Measurements from ENCODE around the gene MRPL21. TPM values are rescaled to one million over a fixed set of nuclear protein-coding genes. Genes with fewer than 3 reads are reported as not detected.

Gene MRPL21
- total RNA-seq, 2 donors from 2014 or later, result 63.8 to 64.9 TPM

DNA sequence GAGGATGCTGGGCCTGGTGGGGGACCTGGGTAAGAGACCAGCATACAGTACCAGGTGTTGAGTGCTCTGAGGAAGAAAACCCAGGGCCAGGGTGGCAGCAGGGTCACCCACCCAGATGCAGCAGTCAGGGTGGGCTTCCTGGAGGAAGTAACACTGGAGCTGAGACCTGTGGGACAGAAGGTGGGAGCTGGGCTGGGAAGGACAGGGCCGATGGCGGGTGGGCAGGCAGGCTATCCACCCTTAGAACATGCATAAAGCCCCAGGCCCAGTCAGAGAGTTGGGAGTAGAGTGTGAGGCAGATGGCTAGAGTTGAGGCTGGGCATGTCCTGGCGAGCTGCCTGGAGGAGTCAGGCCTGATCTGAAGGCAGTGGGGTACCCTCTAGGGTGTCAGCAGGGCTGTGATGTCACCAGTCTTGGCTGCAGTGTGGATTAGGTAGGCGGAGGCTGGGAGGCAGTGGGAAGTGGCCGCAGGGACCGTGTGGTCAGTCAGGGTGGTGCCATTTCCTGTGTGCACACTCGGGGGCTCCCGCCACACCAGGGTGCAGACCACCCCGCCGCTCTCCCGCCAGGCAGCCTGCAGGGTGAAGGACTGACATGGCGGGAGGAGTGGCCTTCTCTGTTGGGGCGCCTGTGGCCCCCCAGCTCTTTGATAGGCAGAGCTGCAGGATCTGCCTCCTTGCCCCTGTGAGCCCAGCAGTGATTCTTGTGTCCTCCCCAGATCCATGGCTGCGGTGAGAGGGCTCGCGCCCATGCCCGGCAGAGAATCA, 35.4 kb upstream of the MRPL21 start:
- no peak overlapping the region for H3K4me3 ChIP-seq (ENCODE audit: low read length)
- TF ChIP-seq, protein P1, sequence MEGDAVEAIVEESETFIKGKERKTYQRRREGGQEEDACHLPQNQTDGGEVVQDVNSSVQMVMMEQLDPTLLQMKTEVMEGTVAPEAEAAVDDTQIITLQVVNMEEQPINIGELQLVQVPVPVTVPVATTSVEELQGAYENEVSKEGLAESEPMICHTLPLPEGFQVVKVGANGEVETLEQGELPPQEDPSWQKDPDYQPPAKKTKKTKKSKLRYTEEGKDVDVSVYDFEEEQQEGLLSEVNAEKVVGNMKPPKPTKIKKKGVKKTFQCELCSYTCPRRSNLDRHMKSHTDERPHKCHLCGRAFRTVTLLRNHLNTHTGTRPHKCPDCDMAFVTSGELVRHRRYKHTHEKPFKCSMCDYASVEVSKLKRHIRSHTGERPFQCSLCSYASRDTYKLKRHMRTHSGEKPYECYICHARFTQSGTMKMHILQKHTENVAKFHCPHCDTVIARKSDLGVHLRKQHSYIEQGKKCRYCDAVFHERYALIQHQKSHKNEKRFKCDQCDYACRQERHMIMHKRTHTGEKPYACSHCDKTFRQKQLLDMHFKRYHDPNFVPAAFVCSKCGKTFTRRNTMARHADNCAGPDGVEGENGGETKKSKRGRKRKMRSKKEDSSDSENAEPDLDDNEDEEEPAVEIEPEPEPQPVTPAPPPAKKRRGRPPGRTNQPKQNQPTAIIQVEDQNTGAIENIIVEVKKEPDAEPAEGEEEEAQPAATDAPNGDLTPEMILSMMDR (conservative IDR thresholded peaks at IDR 0.05), result no peak
- H3K9ac ChIP-seq (ENCODE audit: extremely low read depth, low read length, poor library complexity, severe bottlenecking), result no peak overlapping the region
- Mint-ChIP-seq H3K36me3 (ENCODE audit: low read depth) (peaks cover 40% of the 10 kb centered on the region), H3K9me3 (no peaks in the 10 kb centered on the region), H3K27me3 (ENCODE audit: insufficient read depth) (no peaks in the 10 kb centered on the region), H3K27ac (no peak overlapping the region), H3K4me1 (no peaks in the 10 kb centered on the region), H3K4me3 (no peak overlapping the region)
- no peaks in the 10 kb centered on the region for H3K4me1 ChIP-seq (ENCODE audit: control insufficient read depth, insufficient read depth, low read length)
- H3K27ac ChIP-seq (ENCODE audit: low read depth, low read length), result no peak overlapping the region
- 89 to 93% methylated on average over 12 to 17 of the region's 17 CpGs for WGBS, 2 experiments (ENCODE audit: insufficient coverage in 1 of 2, insufficient read length in 1 of 2)
- DNase-seq, result no peak
- no peaks in the 10 kb centered on the region for H3K27me3 ChIP-seq (ENCODE audit: control insufficient read depth, insufficient read depth, low read length, poor library complexity, severe bottlenecking)
- peaks cover 32% of the 10 kb centered on the region for H3K36me3 ChIP-seq (ENCODE audit: control insufficient read depth, insufficient read depth, low read length)
- no peaks in the 10 kb centered on the region for H3K9me3 ChIP-seq (ENCODE audit: control insufficient read depth, low read length)

DNA sequence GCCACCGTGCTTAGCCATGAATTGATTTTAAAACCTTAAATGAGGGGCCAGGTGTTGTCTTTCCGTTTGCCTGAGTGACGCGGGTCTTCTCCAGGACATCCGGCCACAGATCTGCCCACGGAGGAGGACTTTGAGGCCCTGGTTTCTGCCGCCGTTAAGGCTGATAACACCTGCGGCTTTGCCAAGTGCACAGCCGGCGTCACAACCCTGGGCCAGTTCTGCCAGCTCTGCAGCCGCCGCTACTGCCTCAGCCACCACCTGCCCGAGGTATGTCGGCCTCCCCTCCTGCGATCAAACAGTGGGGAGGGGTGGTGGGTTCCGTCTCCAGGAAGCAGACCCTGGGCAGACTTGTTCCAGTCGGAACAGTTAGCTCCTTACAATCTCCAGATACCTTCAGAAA, 34.5 kb upstream of the MRPL21 start:
- Histone ChIP-seq H3K36me3 (ENCODE audit: control insufficient read depth, insufficient read depth, low read length) (peaks cover 33% of the 10 kb centered on the region), H3K4me3 (ENCODE audit: low read length) (no peak overlapping the region), H3K27ac (ENCODE audit: low read depth, low read length) (no peak overlapping the region), H3K4me1 (ENCODE audit: control insufficient read depth, insufficient read depth, low read length) (no peaks in the 10 kb centered on the region), H3K9ac (ENCODE audit: extremely low read depth, low read length, poor library complexity, severe bottlenecking) (no peak overlapping the region), H3K27me3 (ENCODE audit: control insufficient read depth, insufficient read depth, low read length, poor library complexity, severe bottlenecking) (no peaks in the 10 kb centered on the region), H3K9me3 (ENCODE audit: control insufficient read depth, low read length) (no peaks in the 10 kb centered on the region)
- whole genome bisulfite sequencing, 2 experiments (ENCODE audit: insufficient coverage in 1 of 2, insufficient read length in 1 of 2), result 90 to 92% methylated on average over 17 to 18 of the region's 18 CpGs
- TF ChIP-seq, protein P1 (conservative IDR thresholded peaks at IDR 0.05), result no peak
- Mint-ChIP-seq H3K4me1 (no peaks in the 10 kb centered on the region), H3K4me3 (no peak overlapping the region), H3K27me3 (ENCODE audit: insufficient read depth) (no peaks in the 10 kb centered on the region), H3K27ac (no peak overlapping the region), H3K9me3 (no peaks in the 10 kb centered on the region), H3K36me3 (ENCODE audit: low read depth) (peaks cover 40% of the 10 kb centered on the region)
- no peak for DNase-seq

DNA sequence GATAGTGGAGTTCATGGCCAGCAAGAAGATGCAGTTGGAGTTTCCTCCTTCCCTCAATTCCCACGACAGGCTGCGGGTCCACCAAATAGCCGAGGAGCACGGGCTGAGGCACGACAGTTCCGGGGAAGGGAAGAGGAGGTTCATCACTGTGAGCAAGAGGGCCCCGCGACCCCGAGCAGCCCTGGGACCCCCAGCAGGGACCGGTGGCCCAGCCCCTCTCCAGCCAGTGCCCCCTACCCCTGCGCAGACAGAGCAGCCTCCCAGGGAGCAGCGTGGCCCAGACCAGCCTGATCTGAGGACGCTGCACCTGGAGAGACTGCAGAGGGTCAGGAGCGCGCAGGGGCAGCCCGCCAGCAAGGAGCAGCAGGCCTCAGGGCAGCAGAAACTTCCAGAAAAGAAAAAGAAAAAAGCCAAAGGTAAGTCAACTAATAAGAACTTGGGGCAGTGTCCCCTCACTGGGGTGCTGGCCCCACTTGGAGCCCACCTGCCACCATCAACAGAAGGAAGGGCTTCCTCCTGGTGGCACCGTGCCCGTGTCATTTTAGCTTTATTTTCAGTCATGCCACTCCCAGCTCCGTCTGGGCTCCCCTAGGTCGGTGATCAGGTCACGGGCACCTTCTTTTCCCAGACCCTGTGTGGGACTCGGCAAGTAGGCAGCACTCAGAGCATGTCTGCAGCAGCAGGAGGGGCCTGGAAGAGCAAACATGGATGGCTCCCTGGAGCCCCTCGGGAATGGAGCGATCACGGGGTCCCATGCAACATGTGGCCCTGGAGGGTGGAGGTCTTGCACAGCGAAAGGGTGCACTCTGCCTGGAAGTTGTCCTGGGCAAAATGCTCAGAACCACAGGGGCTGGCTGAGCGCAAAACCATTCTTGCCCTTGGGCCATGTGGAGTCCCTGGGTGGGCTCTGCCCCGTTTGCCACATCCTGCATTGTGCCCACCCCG, 33.3 kb upstream of the MRPL21 start:
- Mint-ChIP-seq H3K4me3 (no peak overlapping the region), H3K36me3 (ENCODE audit: low read depth) (peaks cover 41% of the 10 kb centered on the region), H3K9me3 (no peaks in the 10 kb centered on the region), H3K4me1 (no peaks in the 10 kb centered on the region), H3K27me3 (ENCODE audit: insufficient read depth) (no peaks in the 10 kb centered on the region), H3K27ac (no peak overlapping the region)
- Histone ChIP-seq H3K9ac (ENCODE audit: extremely low read depth, low read length, poor library complexity, severe bottlenecking) (no peak overlapping the region), H3K36me3 (ENCODE audit: control insufficient read depth, insufficient read depth, low read length) (peaks cover 33% of the 10 kb centered on the region), H3K9me3 (ENCODE audit: control insufficient read depth, low read length) (no peaks in the 10 kb centered on the region), H3K4me1 (ENCODE audit: control insufficient read depth, insufficient read depth, low read length) (no peaks in the 10 kb centered on the region), H3K4me3 (ENCODE audit: low read length) (no peak overlapping the region), H3K27ac (ENCODE audit: low read depth, low read length) (no peak overlapping the region), H3K27me3 (ENCODE audit: control insufficient read depth, insufficient read depth, low read length, poor library complexity, severe bottlenecking) (no peaks in the 10 kb centered on the region)
- WGBS, 2 experiments (ENCODE audit: insufficient coverage in 1 of 2, insufficient read length in 1 of 2), result 90 to 93% methylated on average over 23 to 29 of the region's 29 CpGs
- no peak for DNase-seq
- TF ChIP-seq, protein P1 (conservative IDR thresholded peaks at IDR 0.05), result no peak
